Neutrophil (primary cell): ENCODE results near the gene AIPL1.

Source experiments
- H3K27ac ChIP-seq: fragments of 200-600 bp; sonication (generic); 2 replicates; pipeline ENCODE4 v1.5.1; 2016; ENCODE audit warnings: mild to moderate bottlenecking, moderate library complexity
- H3K27me3 ChIP-seq: fragments of 200-600 bp; sonication (generic); 2 replicates; pipeline ENCODE4 v1.6.0; 2016; ENCODE audit warnings: mild to moderate bottlenecking
- H3K36me3 ChIP-seq: fragments of 200-600 bp; sonication (generic); 2 replicates; pipeline ENCODE4 v1.5.1; 2017
- H3K4me1 ChIP-seq, 2 experiments: fragments of 200-600 bp in 1 of 2; sonication (generic) in 1 of 2; 1 replicate in 1 of 2; 2 replicates in 1 of 2; pipeline versions ENCODE4 v1.5.1 to v1.6.1; 2013 to 2016; ENCODE audit warnings: low read depth in 1 of 2, low read length in 1 of 2, mild to moderate bottlenecking in 1 of 2, moderate library complexity in 1 of 2; ENCODE audit not compliant: control insufficient read depth in 1 of 2, insufficient read depth in 1 of 2
- H3K4me3 ChIP-seq, 2 experiments: fragments of 200-600 bp in 1 of 2; sonication (generic) in 1 of 2; 1 replicate in 1 of 2; 2 replicates in 1 of 2; pipeline ENCODE4 v1.5.1; 2013 to 2016; ENCODE audit warnings: low read depth in 1 of 2, low read length in 1 of 2, mild to moderate bottlenecking in 1 of 2, moderate library complexity in 1 of 2
- H3K9me3 ChIP-seq: fragments of 200-600 bp; sonication (generic); 2 replicates; pipeline ENCODE4 v1.5.1; 2016
- CTCF ChIP-seq: fragments of 200-600 bp; sonication (generic); IDR thresholded peaks from 2 replicates; pipeline ENCODE4 v1.5.1; 2016; ENCODE audit warnings: antibody characterized with exemption

AIPL1 gene

GRCh38 chr17:6460531-6461161, 25.7 kb upstream of the AIPL1 start:
- Histone ChIP-seq H3K27me3 (peaks cover 31% of the 10 kb centered on the region), H3K9me3 (no peaks in the 10 kb centered on the region), H3K36me3 (no peaks in the 10 kb centered on the region), H3K27ac (no peak overlapping the region), H3K4me1 (no peaks in the 10 kb centered on the region), H3K4me3 (no peak overlapping the region)
- TF ChIP-seq CTCF, result no peak

- Histone ChIP-seq H3K27ac (no peak overlapping the region), H3K4me1 (no peaks in the 10 kb centered on the region), H3K9me3 (no peaks in the 10 kb centered on the region), H3K27me3 (peaks cover 52% of the 10 kb centered on the region), H3K4me3 (no peak overlapping the region), H3K36me3 (no peaks in the 10 kb centered on the region)
- no peak for TF ChIP-seq CTCF
Observed at GRCh38 chr17:6458460-6458950, 23.6 kb upstream of the AIPL1 start.

GRCh38 chr17:6457688-6458459, 23.0 kb upstream of the AIPL1 start:
- Histone ChIP-seq H3K27me3 (peaks cover 58% of the 10 kb centered on the region), H3K4me3 (no peak overlapping the region), H3K9me3 (no peaks in the 10 kb centered on the region), H3K4me1 (no peaks in the 10 kb centered on the region), H3K36me3 (no peaks in the 10 kb centered on the region), H3K27ac (no peak overlapping the region)
- TF ChIP-seq CTCF, result no peak

GRCh38 chr17:6456914-6457687, 22.2 kb upstream of the AIPL1 start:
- no peak overlapping the region for H3K27ac ChIP-seq
- H3K36me3 ChIP-seq, result no peaks in the 10 kb centered on the region
- no peaks in the 10 kb centered on the region for H3K4me1 ChIP-seq
- H3K4me3 ChIP-seq, result no peak overlapping the region
- H3K9me3 ChIP-seq, result no peaks in the 10 kb centered on the region
- peaks cover 62% of the 10 kb centered on the region for H3K27me3 ChIP-seq
- no peak for TF ChIP-seq CTCF

- Histone ChIP-seq H3K4me1 (no peaks in the 10 kb centered on the region), H3K9me3 (no peaks in the 10 kb centered on the region), H3K27me3 (peaks cover 70% of the 10 kb centered on the region), H3K36me3 (no peaks in the 10 kb centered on the region), H3K4me3 (no peak overlapping the region), H3K27ac (no peak overlapping the region)
- no peak for TF ChIP-seq CTCF
Observed at GRCh38 chr17:6456321-6456720, 21.4 kb upstream of the AIPL1 start.
